ENCODE measurements around the gene OR4F6. TPM values are rescaled to one million over a fixed set of nuclear protein-coding genes. Genes with fewer than 3 reads are reported as not detected.

The OR4F6 gene
- polyA plus RNA-seq, 1 experiment, result not detected

GRCh38 chr15:101808201-101808600 is 4.9 kb downstream of the OR4F6 start:
- CTCF ChIA-PET, result no interaction called here
- no peak for TF ChIP-seq CTCF (IDR thresholded peaks at IDR 0.05; ENCODE audit: low read depth, low read length)
- H3K27me3 ChIP-seq (ENCODE audit: control insufficient read depth, insufficient read depth, low read length), result no peaks in the 10 kb centered on the region

GRCh38 chr15:101810456-101810855 is 7.1 kb downstream of the OR4F6 start:
- no peak for DNase-seq (ENCODE audit: low read depth, low spot score)
- Histone ChIP-seq H3K4me3 (ENCODE audit: low read depth, low read length) (no peak overlapping the region), H3K27me3 (ENCODE audit: control insufficient read depth, insufficient read depth, low read length) (no peaks in the 10 kb centered on the region), H3K9me3 (ENCODE audit: control insufficient read depth, insufficient read depth, low read length) (peaks cover 3% of the 10 kb centered on the region; the same call in 1 of the 2 replicates), H3K27ac (ENCODE audit: low read depth, low read length) (no peak overlapping the region)
- POLR2A ChIA-PET, result no interaction called here
- CTCF ChIA-PET, result no interaction called here
- TF ChIP-seq CTCF (IDR thresholded peaks at IDR 0.05; ENCODE audit: low read depth, low read length), result no peak

More at GRCh38 chr15:101808201-101808600, 4.9 kb downstream of the OR4F6 start:
- peak; percentile 48 for DNase-seq (ENCODE audit: low read depth, low spot score)
- Histone ChIP-seq H3K27ac (ENCODE audit: low read depth, low read length) (peak overlapping the region; percentile 79), H3K4me3 (ENCODE audit: low read depth, low read length) (no peak overlapping the region), H3K9me3 (ENCODE audit: control insufficient read depth, insufficient read depth, low read length) (peaks cover 3% of the 10 kb centered on the region; the same call in 1 of the 2 replicates)
- POLR2A ChIA-PET, result interaction anchor here (1.5 kb wide), 1 partner anchor 13 kb away, joined by 3 read pairs; no protein-coding TSS in a partner anchor

- CTCF ChIA-PET, result no interaction called here
- no peak for DNase-seq (ENCODE audit: low read depth, low spot score)
- H3K27ac ChIP-seq (ENCODE audit: low read depth, low read length), result no peak overlapping the region
- no peak overlapping the region for H3K4me3 ChIP-seq (ENCODE audit: low read depth, low read length)
- no peak for TF ChIP-seq CTCF (IDR thresholded peaks at IDR 0.05; ENCODE audit: low read depth, low read length)
- peaks cover under 1% of the 10 kb centered on the region; the same call in 1 of the 2 replicates for H3K9me3 ChIP-seq (ENCODE audit: control insufficient read depth, insufficient read depth, low read length)
- POLR2A ChIA-PET, result no interaction called here
- H3K27me3 ChIP-seq (ENCODE audit: control insufficient read depth, insufficient read depth, low read length), result no peaks in the 10 kb centered on the region
Measured at GRCh38 chr15:101810876-101811275, 7.6 kb downstream of the OR4F6 start.

GRCh38 chr15:101811902-101812301 is 8.6 kb downstream of the OR4F6 start, which contains the start of gene OR4F15:
Gene OR4F15, plus strand, starts transcription at chr15:101812202. Its CDS starts 5,985 bp downstream, at chr15:101818187.
- ChIA-PET CTCF (no interaction called here), POLR2A (interaction anchor here (1.0 kb wide), 1 partner anchor 16 kb away, joined by 4 read pairs; no protein-coding TSS in a partner anchor)
- Histone ChIP-seq H3K4me3 (ENCODE audit: low read depth, low read length) (no peak within 1 kb of the TSS), H3K27me3 (ENCODE audit: control insufficient read depth, insufficient read depth, low read length) (no peaks in the 10 kb centered on the region), H3K9me3 (ENCODE audit: control insufficient read depth, insufficient read depth, low read length) (no peaks in the 10 kb centered on the region), H3K27ac (ENCODE audit: low read depth, low read length) (no peak within 1 kb of the TSS)
- TF ChIP-seq CTCF (IDR thresholded peaks at IDR 0.05; ENCODE audit: low read depth, low read length), result no peak
- no peak for DNase-seq (ENCODE audit: low read depth, low spot score)

GRCh38 chr15:101813803-101814534 is 10.7 kb downstream of the OR4F6 start:
- no peak for TF ChIP-seq CTCF (IDR thresholded peaks at IDR 0.05; ENCODE audit: low read depth, low read length)
- ChIA-PET POLR2A (interaction anchor here (1.0 kb wide), 1 partner anchor 13 kb away, joined by 8 read pairs; no protein-coding TSS in a partner anchor), CTCF (interaction anchor here (0.7 kb wide), 1 partner anchor 96 kb away, joined by 3 read pairs; no protein-coding TSS in a partner anchor)
- Histone ChIP-seq H3K27me3 (ENCODE audit: control insufficient read depth, insufficient read depth, low read length) (no peaks in the 10 kb centered on the region), H3K4me3 (ENCODE audit: low read depth, low read length) (no peak overlapping the region), H3K9me3 (ENCODE audit: control insufficient read depth, insufficient read depth, low read length) (no peaks in the 10 kb centered on the region), H3K27ac (ENCODE audit: low read depth, low read length) (no peak overlapping the region)
- DNase-seq (ENCODE audit: low read depth, low spot score), result peak; percentile 65
